ENCODE results near the gene ZBTB12. TPM values are rescaled to one million over a fixed set of nuclear protein-coding genes. Genes with fewer than 3 reads are reported as not detected.
A peak's percentile ranks its signal among the peaks of the same experiment; 100 is the strongest.

The ZBTB12 gene
- total and polyA plus RNA-seq, 9 of the 15 experiments (the other 6 are each of a cell fraction or from before 2014, with no cell fraction given) = 0.03 to 12.4 (median 5.8) TPM; not detected in 1

- TF ChIP-seq E2F4 (CRISPR knock-in tag; IDR thresholded peaks at IDR 0.05; ENCODE audit: low read depth) = no peak
- TF ChIP-seq MGA (IDR thresholded peaks at IDR 0.05) = peak; percentile 34; the same call in 1 of the 2 replicates
- no peak for TF ChIP-seq CBFA2T3 (IDR thresholded peaks at IDR 0.05)
- peak in 1 of 2 experiments; percentile 90; a peak in 2 of 4 replicates for TF ChIP-seq MLLT1 (IDR thresholded peaks at IDR 0.05)
- peak; percentile 53 for TF ChIP-seq RBFOX2 (IDR thresholded peaks at IDR 0.05; ENCODE audit: low read depth, low read length)
- peak; percentile 31; the same call in 1 of the 2 replicates for TF ChIP-seq ZBTB2 (IDR thresholded peaks at IDR 0.05)
- TF ChIP-seq ZFX (CRISPR knock-in tag; IDR thresholded peaks at IDR 0.05) = peak; percentile 43
- TF ChIP-seq JUND (IDR thresholded peaks at IDR 0.05; ENCODE audit: borderline replicate concordance, low read depth, low read length) = no peak
- TF ChIP-seq JUND (tag; IDR thresholded peaks at IDR 0.05; ENCODE audit: borderline replicate concordance, low read depth, low read length) = no peak
- peak in 1 of 2 experiments; percentile 24; a peak in 1 of 4 replicates for TF ChIP-seq NRF1 (conservative IDR thresholded peaks at IDR 0.05 in 1 of 2, IDR thresholded peaks at IDR 0.05 in 1 of 2)
- no peak for TF ChIP-seq SLC30A9 (CRISPR knock-in tag; IDR thresholded peaks at IDR 0.05)
Measured at GRCh38 chr6:31899882-31900722, 1.8 kb downstream of the ZBTB12 start (continued).
